EL (cell line): ENCODE measurements around the gene ERCC6L2.
A peak's percentile ranks its signal among the peaks of the same experiment; 100 is the strongest.

Source experiments
- DNase-seq: peaks from one replicate; pipeline ENCODE4 v3.0.0-alpha.2; 2016

The ERCC6L2 gene

GRCh38 chr9:95875305-95876137 is at the start of gene ERCC6L2:
Gene ERCC6L2, plus strand, starts transcription at chr9:95875691. Its CDS starts 348 bp downstream, at chr9:95876039.
- DNase-seq: peak; percentile 100

- no peak for DNase-seq
These were observed 49.2 kb upstream of the ERCC6L2 start for GRCh38 chr9:95826183-95826838.

- DNase-seq: no peak
These were observed 44.7 kb upstream of the ERCC6L2 start for GRCh38 chr9:95830768-95831167.

- DNase-seq: no peak
These were observed 43.7 kb upstream of the ERCC6L2 start for GRCh38 chr9:95831810-95832209.

- no peak for DNase-seq
These were observed 41.8 kb upstream of the ERCC6L2 start for GRCh38 chr9:95833546-95834178.

GRCh38 chr9:95834281-95834907 is 41.1 kb upstream of the ERCC6L2 start:
- DNase-seq: no peak

GRCh38 chr9:95835393-95835792 is 40.1 kb upstream of the ERCC6L2 start:
- DNase-seq: no peak

- peak; percentile 52 for DNase-seq
These were observed 39.4 kb upstream of the ERCC6L2 start for GRCh38 chr9:95836072-95836471.

- DNase-seq: no peak
These were observed 36.5 kb upstream of the ERCC6L2 start for GRCh38 chr9:95839012-95839411.

GRCh38 chr9:95840074-95840473 is 35.4 kb upstream of the ERCC6L2 start:
- DNase-seq: no peak

- DNase-seq: no peak
These were observed 34.1 kb upstream of the ERCC6L2 start for GRCh38 chr9:95841377-95841776.

- DNase-seq: no peak
These were observed 29.7 kb upstream of the ERCC6L2 start for GRCh38 chr9:95845751-95846150.

GRCh38 chr9:95848764-95849163 is 26.7 kb upstream of the ERCC6L2 start:
- DNase-seq: no peak

GRCh38 chr9:95852059-95853032 is 23.1 kb upstream of the ERCC6L2 start:
- DNase-seq: peak; percentile 79

- DNase-seq: peak; percentile 81
These were observed 21.0 kb upstream of the ERCC6L2 start for GRCh38 chr9:95854386-95855020.

- DNase-seq: no peak
These were observed 19.5 kb upstream of the ERCC6L2 start for GRCh38 chr9:95855961-95856360.

GRCh38 chr9:95857124-95857523 is 18.4 kb upstream of the ERCC6L2 start:
- peak; percentile 85 for DNase-seq

GRCh38 chr9:95857896-95858295 is 17.6 kb upstream of the ERCC6L2 start:
- DNase-seq: no peak

GRCh38 chr9:95862343-95862742 is 13.1 kb upstream of the ERCC6L2 start:
- no peak for DNase-seq

- no peak for DNase-seq
These were observed 10.5 kb upstream of the ERCC6L2 start for GRCh38 chr9:95864852-95865580.

GRCh38 chr9:95870352-95870751 is 5.1 kb upstream of the ERCC6L2 start:
- no peak for DNase-seq
